Endothelial cell of umbilical vein (primary cell): ENCODE measurements around the gene P2RY8.

Experiments used
- CTCF ChIP-seq, 2 donors: IDR thresholded peaks; 1 replicate in 1 of 2; 2 replicates in 1 of 2; pipeline ENCODE4 v1.5.1; 2011; ENCODE audit warnings: low read length in 2 of 2, mild to moderate bottlenecking in 2 of 2, moderate library complexity in 2 of 2, control low read depth in 1 of 2, inconsistent platforms in 1 of 2, low read depth in 1 of 2; ENCODE audit not compliant: insufficient read depth in 1 of 2; ENCODE audit errors: extremely low read depth in 1 of 2
- EZH2 ChIP-seq: IDR thresholded peaks from 2 replicates; pipeline ENCODE4 v1.6.1; 2012; ENCODE audit warnings: borderline replicate concordance, low read depth, mild to moderate bottlenecking, moderate library complexity, low read length, inconsistent platforms; ENCODE audit not compliant: severe bottlenecking
- GATA2 ChIP-seq: IDR thresholded peaks from 2 replicates; pipeline ENCODE4 v1.7.0; 2011; ENCODE audit warnings: low read depth, mild to moderate bottlenecking, moderate library complexity, mixed read lengths, low read length; ENCODE audit not compliant: insufficient read length, insufficient read depth
- POLR2A ChIP-seq: IDR thresholded peaks from 2 replicates; pipeline ENCODE4 v1.6.1; 2012; ENCODE audit warnings: low read depth, mild to moderate bottlenecking, control low read depth, low read length

DNA sequence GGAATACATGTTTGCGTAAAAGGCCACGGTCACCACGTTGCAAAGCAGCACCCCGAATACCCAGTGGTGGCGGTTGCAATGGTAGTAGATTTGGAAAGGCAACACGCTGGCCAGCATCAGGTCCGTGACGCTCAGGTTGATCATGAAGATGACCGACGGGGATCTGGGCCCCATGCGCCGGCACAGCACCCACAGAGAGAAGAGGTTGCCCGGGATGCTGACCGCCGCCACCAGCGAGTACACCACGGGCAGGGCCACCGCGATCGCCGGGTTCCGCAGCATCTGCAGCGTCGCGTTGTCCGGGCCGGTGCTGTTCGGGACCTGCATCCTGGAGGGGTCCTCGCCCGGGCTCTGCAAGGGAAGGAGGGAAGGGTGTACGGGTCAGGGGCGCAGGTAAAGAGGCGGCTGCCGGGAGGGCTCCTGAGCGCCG is 70.7 kb downstream of the P2RY8 start:
- TF ChIP-seq POLR2A (no peak), CTCF (IDR thresholded peaks at IDR 0.05; ENCODE audit: extremely low read depth in 1 of 2, insufficient read depth in 1 of 2, low read depth in 1 of 2, low read length in 2 of 2) (no peak), EZH2 (no peak), GATA2 (no peak)
